Measurements from ENCODE around the gene SLC25A48. TPM values are rescaled to one million over a fixed set of nuclear protein-coding genes. Genes with fewer than 3 reads are reported as not detected.

The SLC25A48 gene
- total RNA-seq, 1 experiment from 2014 or later = 1.6 TPM

- Histone ChIP-seq H3K27me3 (replicated peaks; ENCODE audit: control insufficient read depth, insufficient read depth, low read length) (no peaks in the 10 kb centered on the region), H3K4me1 (no peaks in the 10 kb centered on the region), H3K9me3 (0 out of 2 replicates have a peak, but pooled peaks cover 3% of the 10 kb centered on the region), H3K4me3 (ENCODE audit: low read depth, low read length) (no peak overlapping the region), H3K36me3 (ENCODE audit: control insufficient read depth, insufficient read depth, low read length) (no peaks in the 10 kb centered on the region)
- no peak for DNase-seq
- Mint-ChIP-seq H3K27ac (ENCODE audit: unreplicated experiment) (no peak overlapping the region), H3K9me3 (ENCODE audit: unreplicated experiment) (no peaks in the 10 kb centered on the region), H3K27me3 (ENCODE audit: insufficient read depth, unreplicated experiment) (peaks cover 19% of the 10 kb centered on the region), H3K36me3 (ENCODE audit: insufficient read depth, unreplicated experiment) (peaks cover 4% of the 10 kb centered on the region), H3K4me1 (ENCODE audit: low read depth, unreplicated experiment) (peaks cover 9% of the 10 kb centered on the region), H3K4me3 (ENCODE audit: unreplicated experiment) (no peak overlapping the region)
- TF ChIP-seq CTCF (IDR thresholded peaks at IDR 0.05; ENCODE audit: insufficient read depth in 1 of 2, low read depth in 1 of 2, low read length in 1 of 2, severe bottlenecking in 1 of 2, unreplicated experiment in 1 of 2) = no peak
- no TSS peak for BruUV-seq (replicated peaks)
- CTCF ChIA-PET = no interaction called here
- intact Hi-C loops (cut with micrococcal nuclease; ENCODE audit: unreplicated experiment) = no loop called here
- POLR2A ChIA-PET = no interaction called here
These were observed 20.1 kb upstream of the SLC25A48 start for GRCh38 chr5:135814316-135814715.

- Mint-ChIP-seq H3K27me3 (ENCODE audit: insufficient read depth, unreplicated experiment) (peaks cover 19% of the 10 kb centered on the region), H3K4me1 (ENCODE audit: low read depth, unreplicated experiment) (peaks cover 9% of the 10 kb centered on the region), H3K9me3 (ENCODE audit: unreplicated experiment) (no peaks in the 10 kb centered on the region), H3K36me3 (ENCODE audit: insufficient read depth, unreplicated experiment) (peaks cover 4% of the 10 kb centered on the region), H3K27ac (ENCODE audit: unreplicated experiment) (no peak overlapping the region), H3K4me3 (ENCODE audit: unreplicated experiment) (no peak overlapping the region)
- TF ChIP-seq CTCF (IDR thresholded peaks at IDR 0.05; ENCODE audit: insufficient read depth in 1 of 2, low read depth in 1 of 2, low read length in 1 of 2, severe bottlenecking in 1 of 2, unreplicated experiment in 1 of 2) = no peak
- POLR2A ChIA-PET = no interaction called here
- no peak overlapping the region for H3K4me3 ChIP-seq (ENCODE audit: low read depth, low read length)
- H3K4me1 ChIP-seq = no peaks in the 10 kb centered on the region
- no TSS peak for BruUV-seq (replicated peaks)
- intact Hi-C loops (cut with micrococcal nuclease; ENCODE audit: unreplicated experiment) = no loop called here
- no peak for DNase-seq
- H3K9me3 ChIP-seq = 0 out of 2 replicates have a peak, but pooled peaks cover 3% of the 10 kb centered on the region
- no peaks in the 10 kb centered on the region for H3K27me3 ChIP-seq (replicated peaks; ENCODE audit: control insufficient read depth, insufficient read depth, low read length)
- CTCF ChIA-PET = no interaction called here
- H3K36me3 ChIP-seq (ENCODE audit: control insufficient read depth, insufficient read depth, low read length) = no peaks in the 10 kb centered on the region
These were observed 19.7 kb upstream of the SLC25A48 start for GRCh38 chr5:135814812-135815211.

GRCh38 chr5:135821061-135821801 is 13.2 kb upstream of the SLC25A48 start:
- no peaks in the 10 kb centered on the region for H3K36me3 Mint-ChIP-seq (ENCODE audit: insufficient read depth, unreplicated experiment)
- ChIA-PET CTCF (no interaction called here), POLR2A (no interaction called here)
- DNase-seq = no peak
- no peaks in the 10 kb centered on the region for H3K9me3 Mint-ChIP-seq (ENCODE audit: unreplicated experiment)
- Histone ChIP-seq H3K36me3 (ENCODE audit: control insufficient read depth, insufficient read depth, low read length) (no peaks in the 10 kb centered on the region), H3K27me3 (replicated peaks; ENCODE audit: control insufficient read depth, insufficient read depth, low read length) (no peaks in the 10 kb centered on the region), H3K4me3 (ENCODE audit: low read depth, low read length) (no peak overlapping the region), H3K4me1 (no peaks in the 10 kb centered on the region), H3K9me3 (0 out of 2 replicates have a peak, but pooled peaks cover 3% of the 10 kb centered on the region)
- intact Hi-C loops (cut with micrococcal nuclease; ENCODE audit: unreplicated experiment) = no loop called here
- BruUV-seq (replicated peaks) = no TSS peak
- H3K27me3 Mint-ChIP-seq (ENCODE audit: insufficient read depth, unreplicated experiment) = peaks cover 8% of the 10 kb centered on the region
- TF ChIP-seq CTCF (IDR thresholded peaks at IDR 0.05; ENCODE audit: insufficient read depth in 1 of 2, low read depth in 1 of 2, low read length in 1 of 2, severe bottlenecking in 1 of 2, unreplicated experiment in 1 of 2) = no peak
- H3K27ac Mint-ChIP-seq (ENCODE audit: unreplicated experiment) = no peak overlapping the region
- H3K4me1 Mint-ChIP-seq (ENCODE audit: low read depth, unreplicated experiment) = no peaks in the 10 kb centered on the region
- no peak overlapping the region for H3K4me3 Mint-ChIP-seq (ENCODE audit: unreplicated experiment)
